ENCODE measurements around the gene NLRC5.

Gene NLRC5

GRCh38 chr16:57054771-57055170 is 65.4 kb downstream of the NLRC5 start:
- Histone ChIP-seq H4K20me1 (ENCODE audit: insufficient read depth, low read length) (no peaks in the 10 kb centered on the region), H3K36me3 (replicated peaks; ENCODE audit: insufficient read depth, low read length) (no peaks in the 10 kb centered on the region), H3K9me2 (replicated peaks; ENCODE audit: insufficient read depth, low read length) (no peaks in the 10 kb centered on the region), H3K9me3 (replicated peaks; ENCODE audit: insufficient read depth, low read length) (no peaks in the 10 kb centered on the region), H3K9ac (ENCODE audit: low read length) (no peak overlapping the region), H3K4me1 (ENCODE audit: low read length) (peaks cover 6% of the 10 kb centered on the region), H3K27me3 (replicated peaks; ENCODE audit: insufficient read depth, low read length) (no peaks in the 10 kb centered on the region), H3K4me2 (ENCODE audit: low read depth, low read length) (no peak overlapping the region), H3K27ac (ENCODE audit: low read length) (no peak overlapping the region), H3K79me2 (ENCODE audit: low read length) (no peaks in the 10 kb centered on the region), H2AFZ (ENCODE audit: low read length) (no peak overlapping the region), H3F3A (ENCODE audit: insufficient read depth, low read length) (no peaks in the 10 kb centered on the region), H3K4me3 (ENCODE audit: low read length) (no peak overlapping the region)
- no peak for DNase-seq
- no peak for TF ChIP-seq EZH2 (optimal IDR thresholded peaks at IDR 0.05; ENCODE audit: low read depth, low read length)
- TF ChIP-seq, protein P1, sequence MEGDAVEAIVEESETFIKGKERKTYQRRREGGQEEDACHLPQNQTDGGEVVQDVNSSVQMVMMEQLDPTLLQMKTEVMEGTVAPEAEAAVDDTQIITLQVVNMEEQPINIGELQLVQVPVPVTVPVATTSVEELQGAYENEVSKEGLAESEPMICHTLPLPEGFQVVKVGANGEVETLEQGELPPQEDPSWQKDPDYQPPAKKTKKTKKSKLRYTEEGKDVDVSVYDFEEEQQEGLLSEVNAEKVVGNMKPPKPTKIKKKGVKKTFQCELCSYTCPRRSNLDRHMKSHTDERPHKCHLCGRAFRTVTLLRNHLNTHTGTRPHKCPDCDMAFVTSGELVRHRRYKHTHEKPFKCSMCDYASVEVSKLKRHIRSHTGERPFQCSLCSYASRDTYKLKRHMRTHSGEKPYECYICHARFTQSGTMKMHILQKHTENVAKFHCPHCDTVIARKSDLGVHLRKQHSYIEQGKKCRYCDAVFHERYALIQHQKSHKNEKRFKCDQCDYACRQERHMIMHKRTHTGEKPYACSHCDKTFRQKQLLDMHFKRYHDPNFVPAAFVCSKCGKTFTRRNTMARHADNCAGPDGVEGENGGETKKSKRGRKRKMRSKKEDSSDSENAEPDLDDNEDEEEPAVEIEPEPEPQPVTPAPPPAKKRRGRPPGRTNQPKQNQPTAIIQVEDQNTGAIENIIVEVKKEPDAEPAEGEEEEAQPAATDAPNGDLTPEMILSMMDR (IDR thresholded peaks at IDR 0.05; ENCODE audit: low read length) = no peak
- no peak for TF ChIP-seq EZH2phosphoT487 (IDR thresholded peaks at IDR 0.05; ENCODE audit: low read length)

GRCh38 chr16:57055671-57056070 is 66.3 kb downstream of the NLRC5 start:
- Histone ChIP-seq H3K36me3 (replicated peaks; ENCODE audit: insufficient read depth, low read length) (no peaks in the 10 kb centered on the region), H3K9me3 (replicated peaks; ENCODE audit: insufficient read depth, low read length) (no peaks in the 10 kb centered on the region), H3K9ac (ENCODE audit: low read length) (no peak overlapping the region), H4K20me1 (ENCODE audit: insufficient read depth, low read length) (no peaks in the 10 kb centered on the region), H3K27ac (ENCODE audit: low read length) (no peak overlapping the region), H3K27me3 (replicated peaks; ENCODE audit: insufficient read depth, low read length) (no peaks in the 10 kb centered on the region), H3K9me2 (replicated peaks; ENCODE audit: insufficient read depth, low read length) (no peaks in the 10 kb centered on the region), H2AFZ (ENCODE audit: low read length) (no peak overlapping the region), H3K4me2 (ENCODE audit: low read depth, low read length) (no peak overlapping the region), H3K79me2 (ENCODE audit: low read length) (no peaks in the 10 kb centered on the region), H3F3A (ENCODE audit: insufficient read depth, low read length) (no peaks in the 10 kb centered on the region), H3K4me1 (ENCODE audit: low read length) (no peaks in the 10 kb centered on the region), H3K4me3 (ENCODE audit: low read length) (no peak overlapping the region)
- TF ChIP-seq, protein P1 (IDR thresholded peaks at IDR 0.05; ENCODE audit: low read length) = no peak
- TF ChIP-seq EZH2 (optimal IDR thresholded peaks at IDR 0.05; ENCODE audit: low read depth, low read length) = no peak
- no peak for DNase-seq

GRCh38 chr16:57058291-57058861 is 69.0 kb downstream of the NLRC5 start:
- no peak overlapping the region for H3K4me2 ChIP-seq (ENCODE audit: low read depth, low read length)
- no peaks in the 10 kb centered on the region for H3F3A ChIP-seq (ENCODE audit: insufficient read depth, low read length)
- TF ChIP-seq EZH2phosphoT487 (IDR thresholded peaks at IDR 0.05; ENCODE audit: low read length) (no peak), EZH2 (optimal IDR thresholded peaks at IDR 0.05; ENCODE audit: low read depth, low read length) (no peak)
- TF ChIP-seq, protein P1 (IDR thresholded peaks at IDR 0.05; ENCODE audit: low read length) = no peak
- no peaks in the 10 kb centered on the region for H3K4me1 ChIP-seq (ENCODE audit: low read length)
- H3K9me2 ChIP-seq (replicated peaks; ENCODE audit: insufficient read depth, low read length) = no peaks in the 10 kb centered on the region
- H3K36me3 ChIP-seq (replicated peaks; ENCODE audit: insufficient read depth, low read length) = no peaks in the 10 kb centered on the region
- H3K9ac ChIP-seq (ENCODE audit: low read length) = no peak overlapping the region
- no peak overlapping the region for H3K4me3 ChIP-seq (ENCODE audit: low read length)
- H3K79me2 ChIP-seq (ENCODE audit: low read length) = no peaks in the 10 kb centered on the region
- no peaks in the 10 kb centered on the region for H4K20me1 ChIP-seq (ENCODE audit: insufficient read depth, low read length)
- no peak overlapping the region for H3K27ac ChIP-seq (ENCODE audit: low read length)
- H3K27me3 ChIP-seq (replicated peaks; ENCODE audit: insufficient read depth, low read length) = no peaks in the 10 kb centered on the region
- H2AFZ ChIP-seq (ENCODE audit: low read length) = no peak overlapping the region
- no peaks in the 10 kb centered on the region for H3K9me3 ChIP-seq (replicated peaks; ENCODE audit: insufficient read depth, low read length)
- DNase-seq = no peak
